HG03039 (cell line): ENCODE results near the gene ZFHX2.
"Not testable (repeated sequence)": the region's sequence is repeated elsewhere in the genome, so short reads cannot be mapped to it uniquely, and the experiment has no call there.

ENCODE experiments used
- ATAC-seq: cut with Tn5 transposase; IDR thresholded peaks from one replicate; pipeline ENCODE4 v1.9.1; 2021; ENCODE audit warnings: mild to moderate bottlenecking, moderate library complexity; ENCODE audit not compliant: unreplicated experiment

Gene ZFHX2

GRCh38 chr14:23551266-23552028, at the start of gene ZFHX2:
ZFHX2 (minus strand) TSS chr14:23551765; CDS start chr14:23535325, 16,440 bp downstream.
- ATAC-seq: peak; percentile 41

- no peak for ATAC-seq
These were observed 49.2 kb upstream of the ZFHX2 start for GRCh38 chr14:23600806-23601205.

GRCh38 chr14:23600322-23600707, 48.8 kb upstream of the ZFHX2 start:
- ATAC-seq: no peak

GRCh38 chr14:23594191-23594590, 42.6 kb upstream of the ZFHX2 start:
- not testable (repeated sequence) for ATAC-seq

GRCh38 chr14:23590198-23590597, 38.6 kb upstream of the ZFHX2 start:
- ATAC-seq: no peak

GRCh38 chr14:23589606-23590005, 38.0 kb upstream of the ZFHX2 start:
- ATAC-seq: no peak

GRCh38 chr14:23588884-23589598, 37.5 kb upstream of the ZFHX2 start:
- ATAC-seq: peak; percentile 97

- not testable (repeated sequence) for ATAC-seq
These were observed 33.1 kb upstream of the ZFHX2 start for GRCh38 chr14:23584527-23585203.

- not testable (repeated sequence) for ATAC-seq
These were observed 32.4 kb upstream of the ZFHX2 start for GRCh38 chr14:23583761-23584526.

GRCh38 chr14:23582906-23583760, 31.6 kb upstream of the ZFHX2 start:
- ATAC-seq: no peak

- no peak for ATAC-seq
These were observed 29.4 kb upstream of the ZFHX2 start for GRCh38 chr14:23580948-23581281.

- no peak for ATAC-seq
These were observed 28.8 kb upstream of the ZFHX2 start for GRCh38 chr14:23580152-23580926.

GRCh38 chr14:23579739-23580138, 28.2 kb upstream of the ZFHX2 start:
- ATAC-seq: no peak

GRCh38 chr14:23579311-23579630, 27.7 kb upstream of the ZFHX2 start:
- no peak for ATAC-seq

GRCh38 chr14:23578560-23579310, 27.2 kb upstream of the ZFHX2 start, which contains the start of gene JPH4:
JPH4 (minus strand) TSS chr14:23578790; CDS start chr14:23577453, 1,337 bp downstream.
- no peak for ATAC-seq

- no peak for ATAC-seq
These were observed 26.3 kb upstream of the ZFHX2 start for GRCh38 chr14:23577710-23578392.

- ATAC-seq: no peak
These were observed 25.6 kb upstream of the ZFHX2 start for GRCh38 chr14:23577004-23577681.
